ENCODE data around the gene PARS2. TPM values are rescaled to one million over a fixed set of nuclear protein-coding genes. Genes with fewer than 3 reads are reported as not detected.

PARS2 gene
- polyA plus RNA-seq, 1 donor from 2014 or later, result 1.9 TPM

- no peak overlapping the region for H3K4me2 ChIP-seq (ENCODE audit: low read length)
- no peak overlapping the region for H3K9ac ChIP-seq (ENCODE audit: low read length)
- no peak for TF ChIP-seq CTCF (IDR thresholded peaks at IDR 0.05; ENCODE audit: poor library complexity, severe bottlenecking)
- TF ChIP-seq POLR2AphosphoS5 (IDR thresholded peaks at IDR 0.05), result no peak
- no peak for TF ChIP-seq EP300 (conservative IDR thresholded peaks at IDR 0.05; ENCODE audit: poor library complexity, severe bottlenecking)
- TF ChIP-seq EZH2 (IDR thresholded peaks at IDR 0.05; ENCODE audit: borderline replicate concordance, insufficient read depth, low read length, poor library complexity, severe bottlenecking), result no peak
- no peak for TF ChIP-seq RAD21 (conservative IDR thresholded peaks at IDR 0.05)
- TF ChIP-seq, protein P1, sequence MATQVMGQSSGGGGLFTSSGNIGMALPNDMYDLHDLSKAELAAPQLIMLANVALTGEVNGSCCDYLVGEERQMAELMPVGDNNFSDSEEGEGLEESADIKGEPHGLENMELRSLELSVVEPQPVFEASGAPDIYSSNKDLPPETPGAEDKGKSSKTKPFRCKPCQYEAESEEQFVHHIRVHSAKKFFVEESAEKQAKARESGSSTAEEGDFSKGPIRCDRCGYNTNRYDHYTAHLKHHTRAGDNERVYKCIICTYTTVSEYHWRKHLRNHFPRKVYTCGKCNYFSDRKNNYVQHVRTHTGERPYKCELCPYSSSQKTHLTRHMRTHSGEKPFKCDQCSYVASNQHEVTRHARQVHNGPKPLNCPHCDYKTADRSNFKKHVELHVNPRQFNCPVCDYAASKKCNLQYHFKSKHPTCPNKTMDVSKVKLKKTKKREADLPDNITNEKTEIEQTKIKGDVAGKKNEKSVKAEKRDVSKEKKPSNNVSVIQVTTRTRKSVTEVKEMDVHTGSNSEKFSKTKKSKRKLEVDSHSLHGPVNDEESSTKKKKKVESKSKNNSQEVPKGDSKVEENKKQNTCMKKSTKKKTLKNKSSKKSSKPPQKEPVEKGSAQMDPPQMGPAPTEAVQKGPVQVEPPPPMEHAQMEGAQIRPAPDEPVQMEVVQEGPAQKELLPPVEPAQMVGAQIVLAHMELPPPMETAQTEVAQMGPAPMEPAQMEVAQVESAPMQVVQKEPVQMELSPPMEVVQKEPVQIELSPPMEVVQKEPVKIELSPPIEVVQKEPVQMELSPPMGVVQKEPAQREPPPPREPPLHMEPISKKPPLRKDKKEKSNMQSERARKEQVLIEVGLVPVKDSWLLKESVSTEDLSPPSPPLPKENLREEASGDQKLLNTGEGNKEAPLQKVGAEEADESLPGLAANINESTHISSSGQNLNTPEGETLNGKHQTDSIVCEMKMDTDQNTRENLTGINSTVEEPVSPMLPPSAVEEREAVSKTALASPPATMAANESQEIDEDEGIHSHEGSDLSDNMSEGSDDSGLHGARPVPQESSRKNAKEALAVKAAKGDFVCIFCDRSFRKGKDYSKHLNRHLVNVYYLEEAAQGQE (IDR thresholded peaks at IDR 0.05; ENCODE audit: borderline replicate concordance), result no peak
- no peak for TF ChIP-seq SMC3 (conservative IDR thresholded peaks at IDR 0.05; ENCODE audit: poor library complexity)
- no peak for TF ChIP-seq TAF1 (IDR thresholded peaks at IDR 0.05; ENCODE audit: low read depth)
- no peak for TF ChIP-seq MXI1 (conservative IDR thresholded peaks at IDR 0.05; ENCODE audit: poor library complexity, severe bottlenecking)
Observed at GRCh38 chr1:54808443-54809207, 44.3 kb upstream of the PARS2 start.

DNA sequence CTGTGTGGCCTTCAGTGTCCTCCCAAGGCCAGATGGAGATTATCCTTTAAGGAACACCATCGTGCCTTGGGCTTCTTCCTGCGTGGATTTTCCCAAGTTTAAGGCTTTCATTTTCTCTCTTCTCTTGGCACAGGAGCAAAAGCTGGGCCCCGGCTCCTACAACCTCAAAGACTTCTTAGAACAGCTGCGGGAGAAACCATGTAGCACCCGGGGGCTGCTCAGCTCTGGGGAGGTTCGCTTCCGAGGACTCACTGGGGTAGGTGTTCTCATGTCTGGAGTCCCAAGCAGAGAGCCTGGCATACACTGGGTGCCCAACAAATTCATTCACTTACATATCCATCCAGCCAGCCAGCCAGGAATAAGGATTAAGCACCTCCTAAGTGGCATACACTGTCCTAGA is 43.4 kb upstream of the PARS2 start:
- Histone ChIP-seq H3K27ac (ENCODE audit: low read length) (no peak overlapping the region), H3K79me2 (replicated peaks; ENCODE audit: insufficient read depth, low read length) (no peaks in the 10 kb centered on the region), H3K27me3 (ENCODE audit: insufficient read depth, low read depth, low read length) (no peaks in the 10 kb centered on the region), H3K9ac (ENCODE audit: low read length) (no peak overlapping the region), H3K4me3 (ENCODE audit: low read length) (no peak overlapping the region), H3F3A (ENCODE audit: insufficient read depth, low read length, poor library complexity, severe bottlenecking) (no peaks in the 10 kb centered on the region), H2AFZ (ENCODE audit: low read depth, low read length) (no peak overlapping the region), H3K36me3 (ENCODE audit: insufficient read depth, low read length) (no peaks in the 10 kb centered on the region), H3K4me2 (ENCODE audit: low read length) (no peak overlapping the region), H3K9me2 (ENCODE audit: insufficient read depth, low read length) (no peaks in the 10 kb centered on the region), H3K9me3 (ENCODE audit: low read length) (no peaks in the 10 kb centered on the region), H4K20me1 (ENCODE audit: insufficient read depth) (no peaks in the 10 kb centered on the region)
- TF ChIP-seq EZH2 (IDR thresholded peaks at IDR 0.05; ENCODE audit: borderline replicate concordance, insufficient read depth, low read length, poor library complexity, severe bottlenecking) (no peak), RAD21 (conservative IDR thresholded peaks at IDR 0.05) (no peak), MXI1 (conservative IDR thresholded peaks at IDR 0.05; ENCODE audit: poor library complexity, severe bottlenecking) (no peak), TAF1 (IDR thresholded peaks at IDR 0.05; ENCODE audit: low read depth) (no peak), CTCF (IDR thresholded peaks at IDR 0.05; ENCODE audit: poor library complexity, severe bottlenecking) (no peak), POLR2AphosphoS5 (IDR thresholded peaks at IDR 0.05) (no peak), SMC3 (conservative IDR thresholded peaks at IDR 0.05; ENCODE audit: poor library complexity) (no peak)
- TF ChIP-seq, protein P1 (IDR thresholded peaks at IDR 0.05; ENCODE audit: borderline replicate concordance), result no peak

More at GRCh38 chr1:54808443-54809207, 44.3 kb upstream of the PARS2 start:
- no peak overlapping the region for H3K4me3 ChIP-seq (ENCODE audit: low read length)
- H3F3A ChIP-seq (ENCODE audit: insufficient read depth, low read length, poor library complexity, severe bottlenecking), result no peaks in the 10 kb centered on the region
- no peaks in the 10 kb centered on the region for H3K79me2 ChIP-seq (replicated peaks; ENCODE audit: insufficient read depth, low read length)
- H3K36me3 ChIP-seq (ENCODE audit: insufficient read depth, low read length), result no peaks in the 10 kb centered on the region
- no peaks in the 10 kb centered on the region for H3K9me2 ChIP-seq (ENCODE audit: insufficient read depth, low read length)
- no peak overlapping the region for H2AFZ ChIP-seq (ENCODE audit: low read depth, low read length)
- H3K27ac ChIP-seq (ENCODE audit: low read length), result no peak overlapping the region
- H3K9me3 ChIP-seq (ENCODE audit: low read length), result no peaks in the 10 kb centered on the region
- no peaks in the 10 kb centered on the region for H4K20me1 ChIP-seq (ENCODE audit: insufficient read depth)
- no peaks in the 10 kb centered on the region for H3K27me3 ChIP-seq (ENCODE audit: insufficient read depth, low read depth, low read length)
